Vagina (tissue), 2 donors: Measurements from ENCODE around the gene MUS81.

Source experiments
- CTCF ChIP-seq, 3 experiments: fragments of 450-650 bp in 2 of 3; fragments of 200-600 bp in 1 of 3; sonication (generic) in 1 of 3; IDR thresholded peaks; one replicate each; pipeline ENCODE4 v1.5.1; 2017 to 2019; ENCODE audit warnings: antibody characterized with exemption in 3 of 3, mild to moderate bottlenecking in 2 of 3, moderate library complexity in 2 of 3
- POLR2A ChIP-seq, 2 donors: fragments of 450-650 bp; IDR thresholded peaks; one replicate each; pipeline ENCODE4 v1.6.1; 2017; ENCODE audit warnings: antibody characterized with exemption in 2 of 2, mild to moderate bottlenecking in 2 of 2, moderate library complexity in 2 of 2
- POLR2AphosphoS5 ChIP-seq, 2 donors: sonication (generic); formaldehyde crosslinking; IDR thresholded peaks; one replicate each; pipeline ENCODE4 v1.9.0; 2017; ENCODE audit warnings: antibody characterized with exemption in 2 of 2, mild to moderate bottlenecking in 2 of 2, low read depth in 1 of 2; ENCODE audit not compliant: insufficient read depth in 1 of 2

GRCh38 chr11:65912845-65913244 lies 52.6 kb downstream of the MUS81 start:
- TF ChIP-seq CTCF (IDR thresholded peaks at IDR 0.05) (no peak), POLR2A (IDR thresholded peaks at IDR 0.05) (no peak), POLR2AphosphoS5 (IDR thresholded peaks at IDR 0.05; ENCODE audit: insufficient read depth in 1 of 2, low read depth in 1 of 2) (no peak)
